OCI-LY7 (cell line): ENCODE results near the gene PRKG1. TPM values are rescaled to one million over a fixed set of nuclear protein-coding genes. Genes with fewer than 3 reads are reported as not detected.

Experiments used
- BruUV-seq: library from RNA; stranded (reverse); fragments of 400-500 nt; replicated peaks from 2 replicates; lab custom pipeline; 2021; lab: Mats Ljungman, UMichigan
- CTCF ChIA-PET: fragments of 300-600 bp; sonication (Branson Sonifier 250); formaldehyde crosslinking; loops from one replicate; lab custom pipeline; 2022; ENCODE audit warnings: antibody characterized with exemption; ENCODE audit not compliant: unreplicated experiment; lab: Charles Lee
- POLR2A ChIA-PET: fragments of 300-600 bp; sonication (Branson Sonifier 250); formaldehyde crosslinking; loops from one replicate; lab custom pipeline; 2022; ENCODE audit warnings: antibody characterized with exemption; lab: Charles Lee
- DNase-seq: peaks from one replicate; pipeline ENCODE4 v3.0.0-alpha.2; 2015; ENCODE audit warnings: low spot score
- H2AFZ ChIP-seq: fragments of 200-600 bp; sonication (generic), shearing (Covaris generic); 2 replicates; pipeline ENCODE4 v1.6.1; 2014; ENCODE audit warnings: mild to moderate bottlenecking, antibody characterized with exemption, low read length, moderate library complexity
- H3K27ac ChIP-seq: fragments of 200-600 bp; sonication (generic); 2 replicates; pipeline ENCODE4 v1.5.1; 2014; ENCODE audit warnings: mixed run types, low read depth, mild to moderate bottlenecking, moderate library complexity, low read length, inconsistent platforms; ENCODE audit not compliant: poor library complexity, severe bottlenecking
- H3K36me3 ChIP-seq: fragments of 200-600 bp; sonication (generic); 2 replicates; pipeline ENCODE4 v1.6.1; 2014; ENCODE audit warnings: mild to moderate bottlenecking, antibody characterized with exemption, low read length, moderate library complexity, mixed read lengths; ENCODE audit not compliant: insufficient read depth
- H3K4me1 ChIP-seq: fragments of 200-600 bp; sonication (generic); 2 replicates; pipeline ENCODE4 v1.5.1; 2014; ENCODE audit warnings: mild to moderate bottlenecking, low read length; ENCODE audit not compliant: insufficient read depth, poor library complexity, severe bottlenecking
- H3K4me2 ChIP-seq: fragments of 200-600 bp; sonication (generic); 2 replicates; pipeline ENCODE4 v1.6.1; 2014; ENCODE audit warnings: mild to moderate bottlenecking, low read length
- H3K4me3 ChIP-seq: fragments of 200-600 bp; sonication (generic); 2 replicates; pipeline ENCODE4 v1.5.1; 2014; ENCODE audit warnings: mild to moderate bottlenecking, low read depth, low read length; ENCODE audit not compliant: poor library complexity, severe bottlenecking
- H3K79me2 ChIP-seq: fragments of 200-600 bp; sonication (generic); 2 replicates; pipeline ENCODE4 v1.6.1; 2016; ENCODE audit warnings: low read depth, mild to moderate bottlenecking, low read length, moderate library complexity, mixed read lengths; ENCODE audit not compliant: insufficient read depth
- H3K9me2 ChIP-seq: fragments of 200-600 bp; sonication (generic); 2 replicates; pipeline ENCODE4 v1.6.1; 2016; ENCODE audit warnings: mild to moderate bottlenecking, low read length, mixed read lengths; ENCODE audit not compliant: insufficient read depth
- H3K9me3 ChIP-seq: fragments of 200-600 bp; sonication (generic); 2 replicates; pipeline ENCODE4 v1.6.1; 2014; ENCODE audit warnings: mild to moderate bottlenecking, mixed run types, low read length, mixed read lengths
- H4K20me1 ChIP-seq: fragments of 200-600 bp; sonication (generic); 2 replicates; pipeline ENCODE4 v1.6.1; 2014; ENCODE audit warnings: mild to moderate bottlenecking, antibody characterized with exemption, low read length, moderate library complexity, mixed read lengths; ENCODE audit not compliant: insufficient read depth
- EZH2phosphoT487 ChIP-seq: fragments of 200-600 bp; sonication (generic); IDR thresholded peaks from 2 replicates; pipeline ENCODE4 v1.6.1; 2018; ENCODE audit warnings: low read depth, borderline replicate concordance, mild to moderate bottlenecking, mixed run types, antibody characterized with exemption, low read length, moderate library complexity, mixed read lengths
- intact Hi-C: fragments of 100-400 bp; cut with micrococcal nuclease; formaldehyde crosslinking; loops from one replicate; pipeline ENCODE4 v1.10.0; 2022; ENCODE audit not compliant: unreplicated experiment
- total RNA-seq, 2 experiments: library from RNA; depleted of rRNA in 1 of 2; stranded (reverse); fragments of >200 nt in 1 of 2; shearing (Covaris generic) in 1 of 2; gene quantifications; 2 replicates each; pipeline ENCODE4 v1.2.3, GENCODE V29; 2014 to 2022
- TF ChIP-seq, protein P1 (sequence below): fragments of 200-600 bp; sonication (generic); conservative IDR thresholded peaks from 2 replicates; pipeline ENCODE4 v1.5.1; 2014; ENCODE audit warnings: mild to moderate bottlenecking, antibody characterized with exemption, low read length, moderate library complexity, mixed read lengths

PRKG1 gene
- total RNA-seq, 2 experiments from 2014 or later: not detected

DNA sequence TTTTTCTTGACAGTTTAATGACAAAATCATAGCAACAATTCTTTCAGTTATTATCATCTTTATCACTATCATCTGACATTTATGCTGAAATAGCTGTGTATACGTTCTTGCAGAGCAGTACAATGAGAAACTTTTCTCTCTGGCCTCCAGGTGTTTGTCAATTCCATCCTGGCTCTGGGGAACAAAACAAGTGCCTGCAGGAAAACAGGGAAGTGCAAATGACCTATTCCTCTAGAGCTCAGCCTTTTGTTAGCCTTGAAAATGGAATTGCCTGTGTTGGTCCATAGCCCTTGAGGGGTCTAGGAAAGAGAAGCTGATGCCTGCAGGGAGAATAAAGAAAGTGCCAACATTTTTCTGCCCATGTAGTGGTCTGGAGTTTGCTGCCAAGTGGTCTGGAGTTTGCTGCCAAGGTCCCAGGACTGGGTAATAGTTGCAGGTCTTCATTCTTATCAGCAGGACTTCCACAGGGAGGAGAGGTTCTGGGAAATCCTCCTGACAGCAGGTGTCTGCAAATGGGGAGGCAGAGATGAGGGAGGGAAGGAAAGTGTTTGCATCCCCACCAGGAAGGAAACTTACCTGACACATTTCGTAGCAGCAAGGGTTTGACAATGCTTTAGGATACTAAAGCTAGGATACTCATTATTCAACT is 635.2 kb downstream of the PRKG1 start:
- Histone ChIP-seq H3K27ac (no peak overlapping the region), H2AFZ (no peak overlapping the region), H3K4me3 (no peak overlapping the region), H3K9me3 (no peaks in the 10 kb centered on the region), H3K4me2 (no peak overlapping the region), H3K79me2 (no peaks in the 10 kb centered on the region), H4K20me1 (no peaks in the 10 kb centered on the region), H3K9me2 (no peaks in the 10 kb centered on the region), H3K4me1 (no peaks in the 10 kb centered on the region), H3K36me3 (no peaks in the 10 kb centered on the region)
- TF ChIP-seq EZH2phosphoT487: no peak
- TF ChIP-seq, protein P1, sequence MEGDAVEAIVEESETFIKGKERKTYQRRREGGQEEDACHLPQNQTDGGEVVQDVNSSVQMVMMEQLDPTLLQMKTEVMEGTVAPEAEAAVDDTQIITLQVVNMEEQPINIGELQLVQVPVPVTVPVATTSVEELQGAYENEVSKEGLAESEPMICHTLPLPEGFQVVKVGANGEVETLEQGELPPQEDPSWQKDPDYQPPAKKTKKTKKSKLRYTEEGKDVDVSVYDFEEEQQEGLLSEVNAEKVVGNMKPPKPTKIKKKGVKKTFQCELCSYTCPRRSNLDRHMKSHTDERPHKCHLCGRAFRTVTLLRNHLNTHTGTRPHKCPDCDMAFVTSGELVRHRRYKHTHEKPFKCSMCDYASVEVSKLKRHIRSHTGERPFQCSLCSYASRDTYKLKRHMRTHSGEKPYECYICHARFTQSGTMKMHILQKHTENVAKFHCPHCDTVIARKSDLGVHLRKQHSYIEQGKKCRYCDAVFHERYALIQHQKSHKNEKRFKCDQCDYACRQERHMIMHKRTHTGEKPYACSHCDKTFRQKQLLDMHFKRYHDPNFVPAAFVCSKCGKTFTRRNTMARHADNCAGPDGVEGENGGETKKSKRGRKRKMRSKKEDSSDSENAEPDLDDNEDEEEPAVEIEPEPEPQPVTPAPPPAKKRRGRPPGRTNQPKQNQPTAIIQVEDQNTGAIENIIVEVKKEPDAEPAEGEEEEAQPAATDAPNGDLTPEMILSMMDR: no peak
- DNase-seq: no peak
- ChIA-PET CTCF (no interaction called here), POLR2A (interaction anchor here (0.6 to 0.7 kb wide), 2 partner anchors 85 to 170 kb away, joined by 4 read pairs; no protein-coding TSS in a partner anchor)
- BruUV-seq: no TSS peak
- intact Hi-C loops: no loop called here

DNA sequence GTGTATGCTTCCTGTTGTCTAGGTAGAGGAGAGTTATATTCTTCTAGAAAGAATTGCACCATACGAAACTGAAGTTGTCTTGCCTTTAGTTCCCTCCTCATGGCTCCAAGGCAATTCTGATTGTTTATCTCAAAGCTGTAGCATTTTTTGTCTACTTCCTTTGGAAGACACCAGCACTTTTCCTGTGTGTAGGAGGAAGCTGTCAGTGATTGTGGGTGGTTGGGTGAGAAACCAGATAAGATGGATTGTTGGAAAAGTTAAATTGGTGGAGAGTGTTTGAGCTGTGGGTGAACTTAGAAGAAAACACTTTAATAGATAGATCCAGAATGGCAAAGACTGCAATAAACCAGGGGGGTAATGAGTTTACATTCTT is 637.2 kb downstream of the PRKG1 start:
- intact Hi-C loops: no loop called here
- Histone ChIP-seq H3K27ac (no peak overlapping the region), H3K9me3 (no peaks in the 10 kb centered on the region), H3K4me2 (no peak overlapping the region), H3K79me2 (no peaks in the 10 kb centered on the region), H3K4me1 (no peaks in the 10 kb centered on the region), H3K36me3 (no peaks in the 10 kb centered on the region), H4K20me1 (no peaks in the 10 kb centered on the region), H3K9me2 (no peaks in the 10 kb centered on the region), H3K4me3 (no peak overlapping the region), H2AFZ (no peak overlapping the region)
- DNase-seq: no peak
- no TSS peak for BruUV-seq
- ChIA-PET CTCF (no interaction called here), POLR2A (no interaction called here)
- TF ChIP-seq, protein P1: no peak

- Histone ChIP-seq H4K20me1 (no peaks in the 10 kb centered on the region), H2AFZ (no peak overlapping the region), H3K4me3 (no peak overlapping the region), H3K27ac (no peak overlapping the region), H3K9me3 (no peaks in the 10 kb centered on the region), H3K79me2 (no peaks in the 10 kb centered on the region), H3K36me3 (no peaks in the 10 kb centered on the region), H3K9me2 (no peaks in the 10 kb centered on the region), H3K4me1 (no peaks in the 10 kb centered on the region), H3K4me2 (no peak overlapping the region)
- BruUV-seq: no TSS peak
- TF ChIP-seq EZH2phosphoT487: no peak
- TF ChIP-seq, protein P1: no peak
- intact Hi-C loops: no loop called here
- ChIA-PET POLR2A (no interaction called here), CTCF (no interaction called here)
- no peak for DNase-seq
Observed at GRCh38 chr10:51716981-51717380, 642.7 kb downstream of the PRKG1 start.
